OCI-LY1 (cell line): ENCODE data around the gene ANO8.

Experiments used
- H2AFZ ChIP-seq: fragments of 200-600 bp; sonication (generic), shearing (Covaris generic); 2 replicates; pipeline ENCODE4 v1.6.0; 2014; ENCODE audit warnings: antibody characterized with exemption, mild to moderate bottlenecking, low read length
- H3F3A ChIP-seq: fragments of 200-600 bp; sonication (generic), shearing (Covaris generic); 2 replicates; pipeline ENCODE4 v1.6.0; 2014; ENCODE audit warnings: mild to moderate bottlenecking, antibody characterized with exemption, low read length, moderate library complexity; ENCODE audit not compliant: insufficient read depth
- H3K27ac ChIP-seq: fragments of 200-600 bp; sonication (generic); 2 replicates; pipeline ENCODE4 v1.5.1; 2014; ENCODE audit warnings: low read length, mixed run types, mild to moderate bottlenecking, low read depth; ENCODE audit not compliant: poor library complexity, severe bottlenecking
- H3K27me3 ChIP-seq: fragments of 200-600 bp; sonication (generic); 2 replicates; pipeline ENCODE4 v1.6.0; 2014; ENCODE audit warnings: antibody characterized with exemption, mild to moderate bottlenecking, low read length, moderate library complexity; ENCODE audit not compliant: insufficient read depth
- H3K36me3 ChIP-seq: fragments of 200-600 bp; sonication (generic); 2 replicates; pipeline ENCODE4 v1.6.1; 2014; ENCODE audit warnings: mild to moderate bottlenecking, antibody characterized with exemption, low read length, moderate library complexity, mixed read lengths; ENCODE audit not compliant: insufficient read depth
- H3K4me1 ChIP-seq: fragments of 200-600 bp; sonication (generic); 2 replicates; pipeline ENCODE4 v1.5.1; 2014; ENCODE audit warnings: mild to moderate bottlenecking, low read length, moderate library complexity; ENCODE audit not compliant: insufficient read depth, severe bottlenecking
- H3K4me2 ChIP-seq: fragments of 200-600 bp; sonication (generic), shearing (Covaris generic); 2 replicates; pipeline ENCODE4 v1.6.1; 2014; ENCODE audit warnings: low read length
- H3K4me3 ChIP-seq: fragments of 200-600 bp; sonication (generic); 2 replicates; pipeline ENCODE4 v1.5.1; 2014; ENCODE audit warnings: low read length, low read depth, mild to moderate bottlenecking, mixed read lengths; ENCODE audit not compliant: poor library complexity, severe bottlenecking
- H3K79me2 ChIP-seq: fragments of 200-600 bp; shearing (Covaris generic); 2 replicates; pipeline ENCODE4 v1.6.1; 2016; ENCODE audit warnings: mixed run types, low read length, mixed read lengths; ENCODE audit not compliant: insufficient read depth
- H3K9ac ChIP-seq: fragments of 200-600 bp; sonication (generic), shearing (Covaris generic); 2 replicates; pipeline ENCODE4 v1.6.1; 2014; ENCODE audit warnings: mild to moderate bottlenecking, low read length, mixed read lengths
- H3K9me2 ChIP-seq: fragments of 200-600 bp; sonication (generic), shearing (Covaris generic); 2 replicates; pipeline ENCODE4 v1.6.1; 2014; ENCODE audit warnings: low read depth, mild to moderate bottlenecking, low read length, mixed read lengths
- H3K9me3 ChIP-seq: fragments of 200-600 bp; shearing (Covaris generic); 2 replicates; pipeline ENCODE4 v1.6.1; 2014; ENCODE audit warnings: low read length, mixed read lengths
- H4K20me1 ChIP-seq: fragments of 200-600 bp; sonication (generic), shearing (Covaris generic); 2 replicates; pipeline ENCODE4 v1.6.0; 2016; ENCODE audit warnings: mild to moderate bottlenecking, low read length; ENCODE audit not compliant: insufficient read depth
- CTCF ChIP-seq: fragments of 200-600 bp; sonication (generic), shearing (Covaris generic); IDR thresholded peaks from 2 replicates; pipeline ENCODE4 v1.5.1; 2017; ENCODE audit warnings: mild to moderate bottlenecking, antibody characterized with exemption, low read length, moderate library complexity, mixed read lengths
- EZH2 ChIP-seq: fragments of 200-600 bp; sonication (generic), shearing (Covaris generic); IDR thresholded peaks from 2 replicates; pipeline ENCODE4 v1.8.0; 2017; ENCODE audit warnings: borderline replicate concordance, mixed run types, mild to moderate bottlenecking, antibody characterized with exemption, low read length, moderate library complexity, mixed read lengths

Gene ANO8

GRCh38 chr19:17283504-17283996 lies 51.1 kb downstream of the ANO8 start:
- Histone ChIP-seq H3K4me2 (no peak overlapping the region), H3K9ac (no peak overlapping the region)

DNA sequence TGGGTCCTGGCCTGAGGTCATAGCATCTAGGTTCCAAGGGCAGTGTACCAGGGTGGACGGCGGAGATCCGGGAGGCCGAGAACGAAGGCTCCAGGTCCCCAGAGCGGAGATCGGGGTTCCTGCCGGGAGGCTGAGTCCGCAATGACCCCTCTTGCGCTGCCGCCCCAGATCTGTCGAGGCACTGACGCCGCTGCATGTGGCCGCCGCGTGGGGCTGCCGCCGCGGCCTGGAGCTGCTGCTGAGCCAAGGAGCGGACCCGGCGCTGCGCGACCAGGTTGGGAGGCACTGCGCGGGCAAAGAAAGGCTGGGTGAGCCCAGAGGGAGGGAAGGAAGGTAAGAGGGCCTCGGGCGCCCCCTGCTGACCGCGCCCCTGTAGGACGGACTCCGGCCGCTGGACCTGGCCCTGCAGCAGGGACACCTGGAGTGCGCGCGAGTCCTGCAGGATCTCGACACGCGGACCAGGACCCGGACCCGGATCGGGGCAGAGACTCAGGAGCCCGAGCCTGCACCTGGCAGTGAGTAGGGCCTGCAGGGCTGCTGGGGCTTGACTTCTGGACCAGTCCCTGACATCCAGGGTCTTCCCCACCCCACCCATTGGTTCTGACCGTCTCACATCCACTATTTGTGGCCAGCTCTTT lies 52.0 kb downstream of the ANO8 start:
- H3K4me1 ChIP-seq = peaks cover 16% of the 10 kb centered on the region
- no peaks in the 10 kb centered on the region for H3K9me2 ChIP-seq
- no peaks in the 10 kb centered on the region for H3K9me3 ChIP-seq
- H3K9ac ChIP-seq = peak overlapping the region; percentile 85
- H3K36me3 ChIP-seq = peaks cover 50% of the 10 kb centered on the region
- H3K4me3 ChIP-seq = peak overlapping the region; percentile 75
- H4K20me1 ChIP-seq = no peaks in the 10 kb centered on the region
- TF ChIP-seq EZH2 = no peak
- TF ChIP-seq CTCF = peak; percentile 81
- H2AFZ ChIP-seq = no peak overlapping the region
- peak overlapping the region; percentile 59 for H3K27ac ChIP-seq
- H3K27me3 ChIP-seq = no peaks in the 10 kb centered on the region
- H3K79me2 ChIP-seq = no peaks in the 10 kb centered on the region
- peak overlapping the region; percentile 77 for H3K4me2 ChIP-seq
- peaks cover 5% of the 10 kb centered on the region; the same call in 1 of the 2 replicates for H3F3A ChIP-seq

More at GRCh38 chr19:17283504-17283996, 51.1 kb downstream of the ANO8 start:
- H3K27ac ChIP-seq = no peak overlapping the region
- H3K36me3 ChIP-seq = peaks cover 47% of the 10 kb centered on the region
- H3F3A ChIP-seq = peaks cover 5% of the 10 kb centered on the region; the same call in 1 of the 2 replicates
- H2AFZ ChIP-seq = no peak overlapping the region
- H3K9me2 ChIP-seq = no peaks in the 10 kb centered on the region
- H3K79me2 ChIP-seq = no peaks in the 10 kb centered on the region
- peaks cover 16% of the 10 kb centered on the region for H3K4me1 ChIP-seq
- no peaks in the 10 kb centered on the region for H3K27me3 ChIP-seq
- no peaks in the 10 kb centered on the region for H4K20me1 ChIP-seq
- no peak for TF ChIP-seq EZH2
- no peak for TF ChIP-seq CTCF
- no peaks in the 10 kb centered on the region for H3K9me3 ChIP-seq
- H3K4me3 ChIP-seq = no peak overlapping the region

DNA sequence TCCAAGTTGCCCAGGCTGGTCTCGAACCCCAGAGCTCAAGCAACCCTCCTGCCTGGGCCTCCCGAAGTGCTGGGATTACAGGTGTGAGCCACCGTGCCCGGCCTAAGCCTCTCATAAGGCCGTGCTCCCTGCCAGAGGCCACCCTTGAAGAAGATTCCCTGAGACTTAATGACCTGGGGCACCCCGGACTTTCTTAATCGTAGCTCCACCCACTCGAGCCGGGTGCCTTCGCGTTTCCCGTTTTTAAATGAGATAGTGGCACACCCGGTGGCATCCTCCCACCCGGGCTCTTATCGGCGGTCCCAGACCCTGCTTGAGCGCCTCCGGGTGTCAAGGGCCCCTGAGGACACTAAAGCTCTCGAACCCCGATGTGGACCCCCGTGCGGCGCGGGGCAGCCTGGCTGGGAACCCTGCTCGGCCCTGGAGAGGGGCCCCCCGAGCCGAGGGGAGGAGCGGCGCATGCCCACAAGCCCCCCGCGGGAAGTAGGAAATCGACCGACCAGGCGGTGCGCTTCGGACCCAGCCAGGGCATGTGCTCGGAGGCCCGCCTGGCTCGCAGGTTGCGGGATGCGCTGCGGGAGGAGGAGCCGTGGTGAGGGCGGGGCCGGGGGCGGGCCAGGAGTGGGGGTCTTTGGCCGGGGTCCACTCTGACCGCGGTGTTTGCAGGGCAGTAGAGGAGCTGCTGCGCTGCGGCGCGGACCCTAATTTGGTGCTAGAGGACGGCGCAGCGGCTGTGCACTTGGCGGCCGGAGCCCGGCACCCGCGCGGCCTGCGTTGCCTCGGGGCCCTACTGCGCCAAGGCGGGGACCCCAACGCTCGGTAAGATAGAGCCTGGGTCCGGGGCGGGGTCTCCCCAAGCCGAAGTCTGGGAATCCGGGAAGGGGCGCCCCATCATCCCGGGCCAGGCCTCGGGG lies 53.0 kb downstream of the ANO8 start, which contains the start of gene ANKLE1:
ANKLE1 (plus strand) TSS at position 511 of the 914 bp plus-strand sequence; CDS start at position 531, 20 bp downstream.
- Histone ChIP-seq H3K36me3 (peaks cover 54% of the 10 kb centered on the region), H3K4me3 (peak within 1 kb of the TSS; percentile 75), H3K27me3 (no peaks in the 10 kb centered on the region), H3K9me2 (no peaks in the 10 kb centered on the region), H3K27ac (peak within 1 kb of the TSS; percentile 79), H4K20me1 (no peaks in the 10 kb centered on the region), H2AFZ (no peak within 1 kb of the TSS), H3K9ac (peak within 1 kb of the TSS; percentile 85), H3K9me3 (no peaks in the 10 kb centered on the region), H3K4me1 (peaks cover 16% of the 10 kb centered on the region), H3K4me2 (peak within 1 kb of the TSS; percentile 77), H3K79me2 (no peaks in the 10 kb centered on the region), H3F3A (peaks cover 5% of the 10 kb centered on the region; the same call in 1 of the 2 replicates)
- TF ChIP-seq EZH2 (no peak), CTCF (no peak)
